Osteoblast (primary cell): Measurements from ENCODE around the gene AATF. TPM values are rescaled to one million over a fixed set of nuclear protein-coding genes. Genes with fewer than 3 reads are reported as not detected.

Experiments used
- DNase-seq: peaks from one replicate; pipeline ENCODE4 v3.0.0; 2011; ENCODE audit warnings: low spot score, mixed read lengths; ENCODE audit not compliant: insufficient read length; ENCODE audit errors: missing footprints
- H2AFZ ChIP-seq: 2 replicates; pipeline ENCODE4 v1.6.0; 2011; ENCODE audit warnings: mild to moderate bottlenecking, low read length
- H3K27ac ChIP-seq: 2 replicates; pipeline ENCODE4 v1.5.1; 2011; ENCODE audit warnings: mild to moderate bottlenecking, low read depth, low read length, moderate library complexity
- H3K27me3 ChIP-seq: 2 replicates; pipeline ENCODE4 v1.6.0; 2012; ENCODE audit warnings: mild to moderate bottlenecking, control low read depth, inconsistent platforms, low read length, moderate library complexity; ENCODE audit not compliant: insufficient read depth
- H3K36me3 ChIP-seq: 2 replicates; pipeline ENCODE4 v1.5.1; 2011; ENCODE audit warnings: mild to moderate bottlenecking, low read length, control low read depth, moderate library complexity; ENCODE audit not compliant: insufficient read depth
- H3K4me1 ChIP-seq: 2 replicates; pipeline ENCODE4 v1.5.1; 2011; ENCODE audit warnings: mild to moderate bottlenecking, low read length, control low read depth, moderate library complexity; ENCODE audit not compliant: insufficient read depth
- H3K4me2 ChIP-seq: 2 replicates; pipeline ENCODE4 v1.6.0; 2011; ENCODE audit warnings: mild to moderate bottlenecking, low read length; ENCODE audit not compliant: insufficient read depth
- H3K4me3 ChIP-seq: fragments of 200-600 bp; sonication (generic); 3 replicates; pipeline ENCODE4 v1.5.1; 2012; ENCODE audit warnings: mild to moderate bottlenecking, low read length, inconsistent platforms; ENCODE audit not compliant: insufficient read depth
- H3K79me2 ChIP-seq: 2 replicates; pipeline ENCODE4 v1.6.0; 2012; ENCODE audit warnings: mild to moderate bottlenecking, low read length, control low read depth, inconsistent platforms; ENCODE audit not compliant: insufficient read depth
- H3K9me3 ChIP-seq: 2 replicates; pipeline ENCODE4 v1.5.1; 2011; ENCODE audit warnings: low read depth, low read length, control low read depth
- H4K20me1 ChIP-seq: 2 replicates; pipeline ENCODE4 v1.6.0; 2012; ENCODE audit warnings: mild to moderate bottlenecking, low read length, control low read depth; ENCODE audit not compliant: insufficient read depth
- CTCF ChIP-seq: IDR thresholded peaks from 2 replicates; pipeline ENCODE4 v1.5.1; 2011; ENCODE audit warnings: mild to moderate bottlenecking, low read depth, low read length, moderate library complexity; ENCODE audit errors: extremely low read depth
- total RNA-seq: library from RNA; depleted of rRNA; stranded (reverse); fragments of >200 nt; gene quantifications from 2 replicates; pipeline ENCODE4 v1.2.3, GENCODE V29; 2012

Gene AATF
- total RNA-seq, 1 donor: 22.4 TPM

DNA sequence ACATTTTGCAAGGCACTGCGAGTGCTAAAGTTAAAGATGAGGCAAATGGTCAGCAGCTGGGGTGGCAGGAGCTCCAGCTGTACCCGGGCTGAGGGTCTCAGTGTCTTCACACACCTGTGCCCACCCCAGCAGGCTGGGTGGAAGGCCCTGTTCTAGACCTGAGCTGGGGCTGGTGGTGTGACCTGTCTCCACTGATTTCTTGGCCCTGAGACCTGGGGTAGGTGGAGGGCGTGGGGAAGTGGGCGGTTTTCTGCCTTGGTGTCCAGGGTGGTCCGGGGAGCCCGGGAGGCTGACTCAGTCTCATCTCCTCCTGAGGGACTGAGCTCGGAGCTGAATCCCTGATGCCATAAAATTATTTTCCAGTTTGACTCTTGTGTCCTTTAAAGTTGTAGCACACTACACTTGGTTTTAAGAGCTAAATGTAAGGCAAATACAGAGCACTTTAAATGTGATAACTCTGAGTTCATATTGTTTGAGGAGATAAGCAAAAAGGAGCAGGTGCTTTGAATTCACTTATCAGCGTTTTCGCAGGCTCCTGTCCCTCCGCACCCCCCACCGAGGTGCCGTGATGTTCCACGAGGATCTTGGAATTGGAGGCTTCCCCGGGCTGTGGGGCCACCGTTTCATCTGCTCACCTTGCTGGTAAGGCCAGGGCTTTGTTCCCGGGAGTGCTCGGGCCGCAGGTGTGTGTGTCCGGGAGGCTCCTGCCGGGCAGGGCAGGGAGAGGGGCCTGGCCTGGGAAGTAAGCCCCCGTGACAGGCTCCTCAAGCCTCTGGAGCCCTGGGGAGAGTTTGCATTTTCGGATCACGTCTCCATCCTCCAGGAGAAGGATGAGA lies 117.0 kb downstream of the AATF start:
- H4K20me1 ChIP-seq: no peaks in the 10 kb centered on the region
- no peak overlapping the region for H3K4me3 ChIP-seq
- TF ChIP-seq CTCF: no peak
- no peaks in the 10 kb centered on the region for H3K79me2 ChIP-seq
- no peak overlapping the region for H2AFZ ChIP-seq
- no peaks in the 10 kb centered on the region for H3K36me3 ChIP-seq
- H3K27ac ChIP-seq: no peak overlapping the region
- H3K4me2 ChIP-seq: no peak overlapping the region
- H3K9me3 ChIP-seq: no peaks in the 10 kb centered on the region
- no peaks in the 10 kb centered on the region for H3K4me1 ChIP-seq
- peaks cover 46% of the 10 kb centered on the region for H3K27me3 ChIP-seq
- DNase-seq: no peak

DNA sequence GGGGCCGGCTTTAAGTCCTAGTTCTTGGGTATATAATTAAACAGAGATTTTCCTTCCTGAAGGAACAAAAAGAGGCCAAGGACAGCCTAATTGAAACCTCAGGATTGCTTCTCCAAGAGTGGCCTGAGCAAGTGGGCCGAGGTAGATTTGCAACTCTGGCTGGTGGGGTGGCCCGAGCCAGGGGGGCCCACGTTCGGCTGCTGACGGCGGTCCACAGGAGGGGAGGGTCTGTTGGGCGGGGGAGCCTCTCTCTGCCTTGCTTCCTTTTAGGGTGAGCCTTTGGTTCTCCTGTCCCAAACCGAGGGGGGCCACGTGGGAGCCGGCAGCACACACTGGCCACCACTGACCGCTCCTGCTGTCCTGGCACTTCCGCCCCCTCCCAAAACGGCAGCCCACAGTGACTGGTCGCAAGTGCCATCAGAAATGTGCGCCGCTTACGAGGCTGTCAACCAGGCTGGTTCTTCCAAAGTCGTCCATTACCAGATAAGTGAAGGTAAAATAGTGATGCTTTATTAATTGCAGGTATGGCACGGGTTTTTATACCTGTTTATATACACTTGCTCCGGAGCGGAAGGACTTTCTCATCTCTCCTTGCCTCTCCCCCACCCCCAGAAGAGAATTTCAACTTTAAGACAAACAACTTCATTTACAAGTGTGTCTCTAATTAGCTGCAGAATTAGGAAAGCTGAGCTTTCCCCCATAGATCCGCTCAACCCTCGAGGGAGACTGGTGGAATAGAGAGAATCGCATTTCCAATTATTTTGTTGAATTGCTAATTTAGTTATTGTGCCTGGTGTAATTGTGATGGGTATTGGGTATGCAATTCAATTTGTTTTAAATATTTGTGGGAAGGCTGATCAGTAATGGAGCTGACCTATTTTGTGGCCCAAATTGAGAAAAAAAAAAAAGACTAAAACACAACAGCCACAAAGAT lies 117.8 kb downstream of the AATF start:
- Histone ChIP-seq H3K36me3 (no peaks in the 10 kb centered on the region), H2AFZ (no peak overlapping the region), H3K27me3 (peaks cover 45% of the 10 kb centered on the region), H3K27ac (no peak overlapping the region), H3K79me2 (no peaks in the 10 kb centered on the region), H3K4me2 (no peak overlapping the region), H3K9me3 (no peaks in the 10 kb centered on the region), H3K4me3 (no peak overlapping the region), H4K20me1 (no peaks in the 10 kb centered on the region), H3K4me1 (no peaks in the 10 kb centered on the region)
- DNase-seq: no peak
- no peak for TF ChIP-seq CTCF

DNA sequence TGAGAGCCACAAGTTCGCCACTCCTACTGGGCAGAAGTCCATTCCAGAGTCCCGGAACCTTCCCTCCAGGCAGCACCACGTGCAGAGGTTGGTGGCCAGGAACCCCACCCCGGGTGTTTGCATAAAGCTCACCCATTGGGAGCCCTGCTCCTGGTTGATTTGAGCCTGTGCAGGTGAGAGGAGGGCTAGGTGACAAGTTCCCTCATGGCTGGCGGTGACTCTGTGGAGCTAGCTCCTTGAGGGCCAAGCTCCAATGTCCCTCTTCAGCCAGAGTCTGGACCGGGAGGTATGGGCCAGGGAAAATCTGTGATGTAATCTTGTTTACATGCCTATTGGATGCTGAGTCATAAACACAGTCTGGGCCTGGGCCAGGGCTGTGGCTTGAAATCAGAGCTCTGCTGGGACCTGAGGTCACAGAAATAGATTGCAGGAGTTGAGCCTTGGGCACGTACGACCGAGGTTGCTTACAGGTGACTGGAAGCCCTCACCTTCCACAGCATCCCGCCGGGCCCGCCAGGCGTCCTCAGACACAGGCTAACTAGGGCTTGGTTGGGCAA lies 118.9 kb downstream of the AATF start:
- H2AFZ ChIP-seq: no peak overlapping the region
- H4K20me1 ChIP-seq: no peaks in the 10 kb centered on the region
- peak; percentile 87 for DNase-seq
- H3K27me3 ChIP-seq: peaks cover 45% of the 10 kb centered on the region
- H3K4me3 ChIP-seq: no peak overlapping the region
- no peaks in the 10 kb centered on the region for H3K36me3 ChIP-seq
- H3K27ac ChIP-seq: no peak overlapping the region
- no peaks in the 10 kb centered on the region for H3K4me1 ChIP-seq
- no peak for TF ChIP-seq CTCF
- no peaks in the 10 kb centered on the region for H3K79me2 ChIP-seq
- H3K9me3 ChIP-seq: no peaks in the 10 kb centered on the region
- H3K4me2 ChIP-seq: no peak overlapping the region
